ENCODE data around the gene TBCB.

- no peak for TF ChIP-seq RFX5 (IDR thresholded peaks at IDR 0.05; ENCODE audit: low read depth, low read length)
- TF ChIP-seq, protein P1, sequence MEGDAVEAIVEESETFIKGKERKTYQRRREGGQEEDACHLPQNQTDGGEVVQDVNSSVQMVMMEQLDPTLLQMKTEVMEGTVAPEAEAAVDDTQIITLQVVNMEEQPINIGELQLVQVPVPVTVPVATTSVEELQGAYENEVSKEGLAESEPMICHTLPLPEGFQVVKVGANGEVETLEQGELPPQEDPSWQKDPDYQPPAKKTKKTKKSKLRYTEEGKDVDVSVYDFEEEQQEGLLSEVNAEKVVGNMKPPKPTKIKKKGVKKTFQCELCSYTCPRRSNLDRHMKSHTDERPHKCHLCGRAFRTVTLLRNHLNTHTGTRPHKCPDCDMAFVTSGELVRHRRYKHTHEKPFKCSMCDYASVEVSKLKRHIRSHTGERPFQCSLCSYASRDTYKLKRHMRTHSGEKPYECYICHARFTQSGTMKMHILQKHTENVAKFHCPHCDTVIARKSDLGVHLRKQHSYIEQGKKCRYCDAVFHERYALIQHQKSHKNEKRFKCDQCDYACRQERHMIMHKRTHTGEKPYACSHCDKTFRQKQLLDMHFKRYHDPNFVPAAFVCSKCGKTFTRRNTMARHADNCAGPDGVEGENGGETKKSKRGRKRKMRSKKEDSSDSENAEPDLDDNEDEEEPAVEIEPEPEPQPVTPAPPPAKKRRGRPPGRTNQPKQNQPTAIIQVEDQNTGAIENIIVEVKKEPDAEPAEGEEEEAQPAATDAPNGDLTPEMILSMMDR (conservative IDR thresholded peaks at IDR 0.05; ENCODE audit: low read depth, low read length): no peak
- no peak for TF ChIP-seq POLR2A (IDR thresholded peaks at IDR 0.05; ENCODE audit: low read depth, low read length)
- TF ChIP-seq CEBPB (IDR thresholded peaks at IDR 0.05; ENCODE audit: low read depth, low read length): no peak
- no peak for TF ChIP-seq RAD21 (IDR thresholded peaks at IDR 0.05; ENCODE audit: low read length)
These were observed 22.7 kb upstream of the TBCB start for GRCh38 chr19:36092566-36092965.
